DMS 273 (cell line): ENCODE data around the gene NDUFS2.

Source experiments
- DNase-seq: peaks from one replicate; lab custom pipeline; 2025; ENCODE audit not compliant: unreplicated experiment; lab: John Stamatoyannopoulos, UW

The NDUFS2 gene

DNA sequence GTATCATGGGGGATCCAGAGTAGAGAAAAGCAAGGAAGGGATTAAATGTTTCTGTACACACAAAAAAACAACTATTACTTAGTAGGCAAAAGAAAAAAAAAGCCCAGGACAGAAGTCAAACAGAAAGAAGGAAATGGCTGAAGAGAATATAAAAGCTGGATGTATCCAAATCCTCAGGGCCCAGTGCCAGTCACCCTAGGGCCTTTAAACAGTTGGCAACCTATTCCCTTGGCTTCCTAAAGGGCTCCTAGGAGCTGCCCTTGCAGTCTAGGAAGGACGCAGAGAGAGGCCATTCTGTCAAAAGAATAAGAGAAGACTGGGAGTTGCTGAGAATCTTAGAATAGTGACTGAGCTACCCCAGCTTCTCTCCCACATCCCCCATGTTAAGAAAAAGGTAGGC, 29.8 kb upstream of the NDUFS2 start:
- DNase-seq: no peak

GRCh38 chr1:161172776-161173376, 29.3 kb upstream of the NDUFS2 start:
- peak; percentile 19 for DNase-seq

GRCh38 chr1:161173711-161174110, 28.5 kb upstream of the NDUFS2 start:
- DNase-seq: no peak

DNA sequence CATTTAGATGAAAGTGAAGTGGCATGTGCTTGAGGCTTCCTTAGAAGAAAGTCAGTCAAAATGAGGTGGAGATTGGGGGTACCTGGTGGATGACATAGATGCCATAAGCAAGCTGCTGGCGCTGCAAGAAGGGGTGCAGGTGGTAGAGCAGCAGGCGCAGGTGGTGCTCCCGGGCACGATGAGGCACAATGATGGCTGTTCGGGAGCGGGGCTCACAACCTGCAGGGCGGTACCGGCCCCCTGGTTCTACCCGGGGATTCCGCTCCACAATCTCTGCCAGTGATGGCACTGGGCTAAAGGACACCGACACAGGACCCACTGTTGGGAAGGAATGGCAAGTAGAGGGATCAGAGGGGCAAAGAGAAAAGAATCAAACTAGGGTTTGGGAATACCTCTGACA, 27.3 kb upstream of the NDUFS2 start:
- no peak for DNase-seq

GRCh38 chr1:161175771-161176453, 26.3 kb upstream of the NDUFS2 start:
- no peak for DNase-seq

- peak; percentile 30 for DNase-seq
Measured at GRCh38 chr1:161176468-161177111, 25.6 kb upstream of the NDUFS2 start.

DNA sequence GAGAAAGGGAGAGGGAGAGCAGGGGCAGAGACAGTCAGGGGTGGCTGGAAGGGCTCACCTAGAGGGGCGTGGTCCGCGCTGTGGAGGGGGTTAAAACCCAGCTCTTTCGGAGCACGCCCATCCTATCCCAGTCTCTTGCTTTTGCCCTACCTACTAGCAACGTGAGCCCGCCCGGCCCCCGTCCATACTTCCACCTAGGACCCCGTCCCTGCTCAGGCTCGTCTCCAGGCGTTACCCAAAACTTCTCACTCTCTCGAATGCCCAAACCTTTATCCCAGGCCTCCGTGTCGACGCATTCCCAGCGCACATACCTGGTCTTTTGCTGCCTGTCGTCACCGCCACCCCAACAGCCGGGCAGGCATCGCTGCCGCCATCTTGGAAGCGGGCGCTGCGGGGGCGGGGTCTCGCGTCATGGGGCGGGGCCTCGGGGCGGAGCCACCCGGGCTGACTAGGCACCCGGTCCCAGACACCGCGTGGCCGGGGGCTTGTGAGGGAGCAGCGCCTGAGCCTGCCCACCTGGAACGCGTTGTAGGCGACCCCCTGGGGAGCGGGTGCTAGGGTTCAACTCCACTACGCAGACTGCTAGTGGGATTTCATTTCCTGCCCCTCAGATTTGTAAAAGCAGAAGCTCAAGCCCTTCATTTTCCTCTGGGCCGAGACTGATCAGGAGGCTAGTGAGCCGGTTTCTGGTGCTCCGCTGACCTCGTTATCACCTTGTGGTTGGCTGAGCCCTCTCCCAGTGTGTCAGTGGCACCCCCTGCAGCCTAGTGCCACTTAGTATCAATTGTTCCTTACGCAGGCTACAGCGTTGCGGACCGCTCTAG, 24.8 kb upstream of the NDUFS2 start, which contains the start of gene B4GALT3:
B4GALT3 (minus strand) TSS at position 396 of the 824 bp plus-strand sequence. CDS start 1,447 bp downstream, outside the sequence.
- peak; percentile 92 for DNase-seq

GRCh38 chr1:161177936-161178244, 24.3 kb upstream of the NDUFS2 start:
- DNase-seq: no peak

DNA sequence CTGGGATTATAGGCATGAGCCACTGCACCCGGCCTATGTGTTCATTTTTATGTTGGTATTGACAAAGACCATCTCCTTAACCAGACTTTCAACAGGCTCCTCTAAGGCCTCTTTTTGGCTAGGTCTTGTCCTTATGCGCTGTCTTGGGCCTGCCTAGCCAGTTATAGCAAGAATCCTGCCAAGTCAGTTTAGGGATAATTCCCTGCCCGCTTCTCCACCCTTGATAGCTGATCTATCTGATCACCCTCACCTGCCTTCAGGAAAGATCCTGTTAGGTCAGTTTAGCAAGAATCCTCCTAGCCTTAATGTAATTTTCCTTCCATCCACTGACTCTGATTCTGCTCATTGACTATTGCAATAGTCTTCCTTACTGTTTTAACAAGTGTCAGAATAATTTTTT, 22.5 kb upstream of the NDUFS2 start:
- no peak for DNase-seq

- DNase-seq: peak; percentile 76
Measured at GRCh38 chr1:161180639-161181038, 21.5 kb upstream of the NDUFS2 start.

DNA sequence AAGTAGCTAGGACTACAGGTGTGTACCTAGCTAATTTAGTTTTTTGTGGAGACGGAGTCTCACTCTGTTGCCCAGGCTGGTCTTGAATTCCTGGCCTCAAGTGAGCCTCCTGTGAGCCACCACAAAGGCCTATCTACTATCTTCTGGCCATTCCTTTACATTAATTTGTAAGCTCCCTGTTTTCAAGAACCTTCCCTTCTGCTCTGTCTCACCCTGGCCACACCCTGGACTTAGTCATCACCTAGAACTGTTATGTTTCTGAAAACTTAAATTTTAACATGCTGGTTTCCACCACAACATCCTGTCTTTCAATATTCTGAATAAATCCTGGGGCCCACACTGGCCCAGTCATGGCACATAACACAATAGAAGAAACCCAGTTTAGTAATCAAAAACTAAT, 20.0 kb upstream of the NDUFS2 start:
- DNase-seq: no peak

DNA sequence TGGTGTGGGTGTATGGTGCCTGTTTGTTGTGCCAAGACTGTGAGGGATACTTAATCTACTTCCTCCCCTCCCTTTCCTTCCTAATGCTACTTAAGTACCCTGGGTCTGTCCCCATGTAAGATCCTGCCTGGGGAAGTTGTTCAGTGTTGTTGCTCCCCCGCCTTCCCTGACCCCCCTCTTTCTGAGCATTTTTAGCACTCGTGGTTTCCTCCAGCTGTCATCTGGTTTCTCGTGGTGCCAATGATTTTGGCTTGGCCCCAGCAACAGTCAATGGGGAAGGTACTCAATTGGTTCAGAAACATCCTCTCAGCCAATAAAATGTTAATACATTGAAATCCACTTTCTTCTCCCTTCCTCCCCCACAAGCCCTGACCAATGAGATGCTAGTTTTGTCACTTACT, 16.9 kb upstream of the NDUFS2 start:
- peak; percentile 99 for DNase-seq

- peak; percentile 74 for DNase-seq
Measured at GRCh38 chr1:161185732-161186311, 16.3 kb upstream of the NDUFS2 start.

- no peak for DNase-seq
Measured at GRCh38 chr1:161187311-161187710, 14.9 kb upstream of the NDUFS2 start.

DNA sequence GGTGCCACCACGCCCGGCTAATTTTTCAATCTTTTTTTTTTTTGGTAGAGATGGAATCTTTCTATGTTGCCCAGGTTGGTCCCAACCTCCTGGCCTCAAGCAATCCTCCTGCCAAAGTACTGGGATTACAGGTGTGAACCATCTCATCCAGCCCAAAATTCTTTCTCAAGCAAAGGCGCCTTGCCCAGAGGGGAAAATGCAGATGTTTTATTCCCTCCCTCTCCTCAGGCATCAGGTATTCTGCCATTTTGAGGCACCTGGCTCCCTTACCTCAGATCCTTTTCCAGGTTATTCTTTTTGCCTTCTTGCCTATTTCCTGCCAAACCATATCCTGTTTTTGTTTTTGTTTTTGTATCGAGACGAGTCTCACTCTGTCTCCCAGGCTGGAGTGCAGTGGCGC, 13.8 kb upstream of the NDUFS2 start:
- DNase-seq: no peak

GRCh38 chr1:161189036-161189435, 13.1 kb upstream of the NDUFS2 start:
- no peak for DNase-seq

GRCh38 chr1:161190962-161191521, 11.1 kb upstream of the NDUFS2 start:
- DNase-seq: peak; percentile 48

DNA sequence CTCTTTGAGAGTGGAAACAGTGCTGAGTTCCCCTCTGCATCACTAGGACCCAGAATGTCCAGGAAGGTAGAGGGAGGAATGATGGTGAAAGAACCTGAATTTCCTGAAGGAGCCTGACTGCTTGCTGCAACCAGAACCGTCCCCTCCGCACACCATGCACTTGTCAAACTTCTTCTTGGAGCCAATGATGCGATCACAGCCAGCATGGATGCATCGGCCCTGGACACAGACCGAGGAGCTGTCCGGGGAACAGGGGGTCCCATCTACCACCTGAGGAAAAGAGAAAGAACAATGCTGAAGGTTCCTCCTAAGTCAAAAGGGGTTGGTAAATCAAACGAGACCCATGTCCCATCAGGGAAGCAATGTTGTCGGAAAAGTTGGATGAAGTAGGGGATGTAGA, 10.2 kb upstream of the NDUFS2 start:
- no peak for DNase-seq

DNA sequence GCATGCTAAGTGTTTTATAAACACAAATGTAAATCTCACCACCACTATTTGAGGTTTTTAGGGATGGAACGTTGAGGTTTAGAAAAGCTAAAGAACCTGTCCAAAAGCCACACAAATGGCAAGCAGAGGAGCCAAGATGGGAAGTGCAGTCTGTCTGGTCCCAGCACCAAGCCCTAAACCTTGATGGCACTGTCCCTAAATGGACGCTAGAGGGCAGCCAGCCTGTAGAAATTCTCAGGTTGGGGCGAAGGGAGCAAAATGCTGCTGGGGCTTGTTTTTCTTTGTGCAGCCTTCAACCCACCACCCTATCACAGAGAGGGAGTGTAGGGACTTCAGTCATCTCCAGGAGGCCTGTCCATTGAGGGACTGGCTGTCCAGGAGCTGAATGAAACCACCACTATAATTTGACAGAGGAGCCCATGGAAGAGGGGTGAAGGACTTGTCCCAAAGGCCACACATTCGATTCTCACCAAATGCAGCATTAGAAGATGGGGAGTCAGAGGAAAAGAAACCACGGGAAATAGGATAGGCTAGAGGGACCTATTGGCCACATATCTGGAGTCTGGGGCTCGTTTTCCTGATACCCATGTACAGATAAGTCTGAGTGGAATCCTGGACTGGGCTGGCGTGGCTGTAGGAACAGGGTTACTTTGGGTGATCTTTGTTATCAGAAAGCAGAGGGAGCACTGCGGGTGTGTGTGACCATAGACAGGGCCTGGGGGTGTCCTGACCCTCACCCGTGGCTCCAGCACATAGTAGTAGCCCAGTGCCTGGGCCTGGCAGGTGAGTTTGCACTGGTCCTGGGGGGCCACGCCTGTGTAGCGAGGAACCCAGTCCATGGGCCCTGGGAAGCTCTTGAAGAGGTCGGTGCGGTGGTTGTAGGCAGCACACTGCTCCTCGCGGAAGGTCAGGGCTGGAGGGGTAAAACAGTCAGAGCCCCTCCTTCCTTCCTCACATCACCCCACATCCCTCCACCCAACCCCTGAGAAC, 9.4 kb upstream of the NDUFS2 start:
- peak; percentile 90 for DNase-seq
